A673 (cell line): Measurements from ENCODE around the gene TNFAIP3.

Source experiments
- EZH2 ChIP-seq: fragments of 200-600 bp; sonication (generic); IDR thresholded peaks from 2 replicates; pipeline ENCODE4 v1.6.1; 2017; ENCODE audit warnings: borderline replicate concordance, low read depth, mild to moderate bottlenecking, mixed read lengths, antibody characterized with exemption, low read length; ENCODE audit not compliant: poor library complexity, severe bottlenecking
- TF ChIP-seq, protein P1 (sequence below): fragments of 300-800, 200-600 bp; sonication (generic); conservative IDR thresholded peaks from 2 replicates; pipeline ENCODE4 v1.5.1; 2017; ENCODE audit warnings: low read depth, mild to moderate bottlenecking, antibody characterized with exemption, low read length, moderate library complexity, mixed read lengths

GRCh38 chr6:137909533-137909932 is 42.5 kb downstream of the TNFAIP3 start:
- TF ChIP-seq, protein P1, sequence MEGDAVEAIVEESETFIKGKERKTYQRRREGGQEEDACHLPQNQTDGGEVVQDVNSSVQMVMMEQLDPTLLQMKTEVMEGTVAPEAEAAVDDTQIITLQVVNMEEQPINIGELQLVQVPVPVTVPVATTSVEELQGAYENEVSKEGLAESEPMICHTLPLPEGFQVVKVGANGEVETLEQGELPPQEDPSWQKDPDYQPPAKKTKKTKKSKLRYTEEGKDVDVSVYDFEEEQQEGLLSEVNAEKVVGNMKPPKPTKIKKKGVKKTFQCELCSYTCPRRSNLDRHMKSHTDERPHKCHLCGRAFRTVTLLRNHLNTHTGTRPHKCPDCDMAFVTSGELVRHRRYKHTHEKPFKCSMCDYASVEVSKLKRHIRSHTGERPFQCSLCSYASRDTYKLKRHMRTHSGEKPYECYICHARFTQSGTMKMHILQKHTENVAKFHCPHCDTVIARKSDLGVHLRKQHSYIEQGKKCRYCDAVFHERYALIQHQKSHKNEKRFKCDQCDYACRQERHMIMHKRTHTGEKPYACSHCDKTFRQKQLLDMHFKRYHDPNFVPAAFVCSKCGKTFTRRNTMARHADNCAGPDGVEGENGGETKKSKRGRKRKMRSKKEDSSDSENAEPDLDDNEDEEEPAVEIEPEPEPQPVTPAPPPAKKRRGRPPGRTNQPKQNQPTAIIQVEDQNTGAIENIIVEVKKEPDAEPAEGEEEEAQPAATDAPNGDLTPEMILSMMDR, result no peak
- TF ChIP-seq EZH2, result no peak
